Spleen (tissue), 7 donors: ENCODE data around the gene TLCD3A.

Source experiments
- POLR2A ChIP-seq, 3 donors: fragments of 450-650 bp; IDR thresholded peaks; one replicate each; pipeline ENCODE4 v1.5.1; 2017; ENCODE audit warnings: antibody characterized with exemption in 3 of 3, mild to moderate bottlenecking in 1 of 3
- POLR2AphosphoS5 ChIP-seq, 3 donors: sonication (generic); formaldehyde crosslinking; IDR thresholded peaks; one replicate each; pipeline ENCODE4 v1.5.1; 2017; ENCODE audit warnings: antibody characterized with exemption in 3 of 3
- TF ChIP-seq, protein P1 (sequence below), 11 experiments: fragments of 200-600 bp in 7 of 11; fragments of 450-650 bp in 4 of 11; sonication (generic) in 4 of 11; IDR thresholded peaks in 8 of 11; conservative IDR thresholded peaks in 3 of 11; 1 replicate in 7 of 11; 2 replicates in 4 of 11; pipeline versions ENCODE4 v1.4.0 to v1.8.0; 2016 to 2021; ENCODE audit warnings: antibody characterized with exemption in 11 of 11, inconsistent platforms in 4 of 11, mild to moderate bottlenecking in 1 of 11
- donor health status: DM: no; HTN: no; CAD: no; lungs with moderate emphysema.
- donor health status: DM: no; HTN: no; CAD: no.
- donor health status: DM: no; HTN: no; CAD: no.

DNA sequence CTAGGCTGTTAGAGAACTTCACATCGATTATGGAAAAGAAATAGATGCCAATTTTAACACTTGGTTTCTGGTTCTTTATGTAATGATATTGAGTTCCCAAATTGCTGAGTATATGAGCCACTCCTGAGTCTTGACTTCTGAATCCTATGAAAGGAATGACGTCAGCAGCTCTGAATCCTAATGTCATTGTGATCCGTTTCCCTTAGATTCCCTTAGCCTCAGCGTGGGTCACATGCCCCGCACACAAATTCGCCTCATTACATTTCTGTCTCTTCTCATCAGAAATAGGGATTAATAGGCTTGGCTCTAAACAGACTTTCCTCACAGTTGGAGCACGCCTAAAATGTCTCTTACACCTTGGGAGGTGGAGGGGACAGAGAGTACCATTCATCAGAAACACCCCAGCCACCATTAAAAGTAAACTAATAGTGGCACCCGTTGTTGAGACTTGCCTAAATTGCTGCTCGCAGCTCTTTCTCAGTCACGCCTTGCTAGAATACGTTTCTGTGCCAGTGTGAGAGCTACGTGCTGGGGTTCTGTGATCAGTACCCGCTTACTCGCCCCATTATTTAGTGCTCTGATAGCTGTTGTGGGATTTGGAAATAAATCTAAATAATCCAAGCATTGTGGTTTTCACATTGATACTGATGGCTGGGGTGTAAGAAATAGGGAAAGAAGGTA, 56.9 kb downstream of the TLCD3A start:
- TF ChIP-seq, protein P1, sequence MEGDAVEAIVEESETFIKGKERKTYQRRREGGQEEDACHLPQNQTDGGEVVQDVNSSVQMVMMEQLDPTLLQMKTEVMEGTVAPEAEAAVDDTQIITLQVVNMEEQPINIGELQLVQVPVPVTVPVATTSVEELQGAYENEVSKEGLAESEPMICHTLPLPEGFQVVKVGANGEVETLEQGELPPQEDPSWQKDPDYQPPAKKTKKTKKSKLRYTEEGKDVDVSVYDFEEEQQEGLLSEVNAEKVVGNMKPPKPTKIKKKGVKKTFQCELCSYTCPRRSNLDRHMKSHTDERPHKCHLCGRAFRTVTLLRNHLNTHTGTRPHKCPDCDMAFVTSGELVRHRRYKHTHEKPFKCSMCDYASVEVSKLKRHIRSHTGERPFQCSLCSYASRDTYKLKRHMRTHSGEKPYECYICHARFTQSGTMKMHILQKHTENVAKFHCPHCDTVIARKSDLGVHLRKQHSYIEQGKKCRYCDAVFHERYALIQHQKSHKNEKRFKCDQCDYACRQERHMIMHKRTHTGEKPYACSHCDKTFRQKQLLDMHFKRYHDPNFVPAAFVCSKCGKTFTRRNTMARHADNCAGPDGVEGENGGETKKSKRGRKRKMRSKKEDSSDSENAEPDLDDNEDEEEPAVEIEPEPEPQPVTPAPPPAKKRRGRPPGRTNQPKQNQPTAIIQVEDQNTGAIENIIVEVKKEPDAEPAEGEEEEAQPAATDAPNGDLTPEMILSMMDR (IDR thresholded peaks at IDR 0.05 in 8 of 11, conservative IDR thresholded peaks at IDR 0.05 in 3 of 11): no peak
- TF ChIP-seq POLR2A (IDR thresholded peaks at IDR 0.05): no peak
- no peak for TF ChIP-seq POLR2AphosphoS5 (IDR thresholded peaks at IDR 0.05)
